Tibial nerve (tissue), 3 donors: ENCODE measurements around the gene METTL15.

Experiments
- CTCF ChIP-seq, 5 experiments: fragments of 200-600 bp in 3 of 5; fragments of 450-650 bp in 2 of 5; sonication (generic) in 3 of 5; IDR thresholded peaks; one replicate each; pipeline ENCODE4 v1.5.1; 2016 to 2019; ENCODE audit warnings: antibody characterized with exemption in 5 of 5, mild to moderate bottlenecking in 3 of 5, moderate library complexity in 2 of 5
- POLR2A ChIP-seq, 2 donors: fragments of 450-650 bp; IDR thresholded peaks; one replicate each; pipeline ENCODE4 v1.6.1; 2017; ENCODE audit warnings: antibody characterized with exemption in 2 of 2, mild to moderate bottlenecking in 2 of 2, moderate library complexity in 2 of 2

- TF ChIP-seq POLR2A (IDR thresholded peaks at IDR 0.05) (no peak), CTCF (IDR thresholded peaks at IDR 0.05) (no peak)
These were observed 238.5 kb downstream of the METTL15 start for GRCh38 chr11:28346721-28347120.
